Measurements from ENCODE around the gene HBD.

- TF ChIP-seq POLR2AphosphoS5 (IDR thresholded peaks at IDR 0.05; ENCODE audit: control insufficient read depth, insufficient read depth, low read depth, low read length) = no peak
- no peak for TF ChIP-seq BHLHE40 (IDR thresholded peaks at IDR 0.05; ENCODE audit: low read length)
These were observed 48.8 kb upstream of the HBD start for GRCh38 chr11:5283086-5283485.

Measured in K562 (cell line).